Measurements from ENCODE around the gene MRM1.

The MRM1 gene

DNA sequence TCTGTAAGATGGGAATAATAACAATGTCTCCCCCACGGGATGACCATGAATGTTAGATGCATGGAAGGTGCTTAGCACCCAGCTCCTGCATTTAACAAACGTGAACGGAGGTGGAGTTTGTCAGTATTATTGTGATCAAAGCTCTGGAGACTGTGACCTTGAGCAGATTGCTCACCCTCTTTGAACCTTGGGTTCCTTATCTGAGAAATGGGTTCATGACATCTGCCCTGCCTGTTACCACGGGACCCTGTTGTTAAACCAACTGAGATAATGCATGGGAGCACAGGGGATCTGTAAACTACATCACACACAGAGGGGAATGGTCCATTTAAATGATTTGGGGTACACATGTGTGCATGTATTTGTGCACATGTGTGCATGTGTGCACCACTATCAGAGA lies 29.6 kb downstream of the MRM1 start:
- no peak for DNase-seq (ENCODE audit: low read depth, low spot score)

DNA sequence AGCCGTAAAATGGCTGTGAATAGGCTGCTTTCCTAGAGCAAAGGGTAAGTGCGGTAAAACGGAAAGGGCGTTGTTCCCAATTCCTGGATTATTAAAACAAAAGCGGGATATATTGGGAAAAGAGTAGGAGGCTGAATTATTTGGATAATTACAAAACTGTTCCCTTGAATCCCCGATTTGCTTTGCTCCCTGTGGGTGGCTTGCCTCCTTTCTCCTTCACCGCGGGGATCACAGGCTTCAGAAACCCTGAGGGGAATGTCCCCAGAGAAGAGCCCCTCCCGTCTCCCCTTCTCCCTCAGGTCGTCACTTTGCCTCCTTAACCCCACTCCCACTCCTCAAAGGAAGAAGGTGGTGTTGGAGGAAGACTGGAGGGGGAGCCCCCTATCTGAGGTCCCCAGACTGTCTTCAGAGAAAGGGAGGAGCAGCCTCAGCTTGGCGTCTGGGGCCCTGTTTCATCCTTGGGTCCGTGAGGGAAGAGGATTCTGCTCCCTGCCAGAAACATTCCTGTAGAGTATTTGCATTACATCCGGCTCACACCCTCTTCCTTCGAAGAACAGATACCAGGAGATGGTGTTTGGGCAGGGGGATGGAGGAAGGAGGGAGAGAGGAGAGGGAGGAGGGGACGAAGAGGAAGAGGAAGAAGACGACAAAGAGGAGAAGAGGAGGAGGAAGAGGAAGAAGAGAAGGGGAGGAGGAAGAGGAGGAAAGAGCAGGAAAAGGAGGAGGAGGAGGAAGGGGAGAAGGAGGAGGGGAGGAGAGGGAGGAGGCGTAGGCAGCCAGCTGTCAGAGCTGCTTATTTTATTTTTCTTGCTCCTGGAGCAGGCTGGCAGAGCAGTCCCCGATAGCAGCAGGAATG lies 31.8 kb downstream of the MRM1 start:
- DNase-seq (ENCODE audit: low read depth, low spot score), result no peak

DNA sequence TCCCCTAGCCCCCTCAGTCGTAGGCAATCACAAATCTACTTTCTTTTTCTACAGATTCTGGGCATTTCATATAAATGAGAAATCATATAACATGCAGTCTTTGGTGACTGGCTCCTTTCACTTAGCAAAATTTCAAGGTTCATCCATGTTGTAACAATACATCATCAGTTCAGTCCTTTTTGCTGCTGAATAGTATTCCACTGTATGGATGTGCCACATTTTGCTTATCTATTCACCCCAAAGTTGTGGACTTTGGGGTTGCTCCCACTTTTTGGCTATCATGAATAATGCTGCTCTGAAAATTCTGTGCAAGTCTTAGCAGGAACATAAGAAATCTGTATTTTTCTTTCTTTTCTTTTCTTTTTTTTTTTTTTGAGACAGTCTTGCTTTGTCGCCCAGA lies 39.0 kb downstream of the MRM1 start:
- DNase-seq (ENCODE audit: low read depth, low spot score), result no peak

DNA sequence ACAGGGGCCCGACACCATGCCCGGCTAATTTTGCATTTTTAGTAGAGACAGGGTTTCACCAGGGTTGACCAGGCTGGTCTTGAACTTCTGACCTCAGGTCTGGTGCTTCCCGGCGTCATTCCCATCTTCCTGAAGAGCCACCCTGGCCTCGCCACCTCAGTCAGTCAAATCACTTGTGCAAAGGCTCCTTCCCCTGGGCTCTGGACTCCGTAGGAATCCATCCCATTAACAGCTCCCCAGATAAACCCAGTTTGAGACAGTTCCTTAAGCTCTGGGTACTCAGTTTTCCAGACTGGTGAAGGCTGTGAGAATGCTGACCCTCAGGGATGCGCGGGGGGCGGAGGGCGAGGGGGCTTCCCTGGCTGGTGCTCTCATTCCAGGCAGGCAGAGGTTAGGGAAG lies 39.5 kb downstream of the MRM1 start:
- DNase-seq (ENCODE audit: low read depth, low spot score), result no peak

DNA sequence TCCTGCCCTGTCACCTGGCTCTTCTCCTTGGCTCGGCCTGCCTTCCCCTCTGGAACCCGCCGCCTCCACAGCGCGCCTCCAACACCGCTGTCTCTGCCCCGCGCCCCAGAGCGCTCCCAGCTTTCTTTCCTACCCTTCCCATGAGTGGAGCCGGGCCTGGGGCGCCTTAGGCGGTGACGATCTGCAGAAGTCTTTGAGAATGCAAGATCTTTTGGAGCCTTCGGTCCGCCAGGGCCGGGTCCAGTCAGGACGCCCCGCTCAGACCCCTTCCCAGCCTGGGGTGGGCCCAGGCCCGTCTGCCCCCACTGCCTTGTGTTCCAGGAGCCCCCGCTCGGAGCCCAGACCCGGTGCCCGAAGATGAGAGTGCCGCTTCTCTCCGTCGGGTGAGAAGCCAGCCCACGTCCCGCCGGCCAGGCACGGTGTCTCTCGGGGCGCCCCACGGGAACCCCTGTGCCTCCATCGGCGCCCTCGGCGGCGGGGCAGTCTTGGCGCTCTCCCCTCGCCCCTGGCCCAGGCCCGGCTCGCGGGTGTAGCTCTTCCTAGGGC lies 40.0 kb downstream of the MRM1 start:
- DNase-seq (ENCODE audit: low read depth, low spot score), result no peak

DNA sequence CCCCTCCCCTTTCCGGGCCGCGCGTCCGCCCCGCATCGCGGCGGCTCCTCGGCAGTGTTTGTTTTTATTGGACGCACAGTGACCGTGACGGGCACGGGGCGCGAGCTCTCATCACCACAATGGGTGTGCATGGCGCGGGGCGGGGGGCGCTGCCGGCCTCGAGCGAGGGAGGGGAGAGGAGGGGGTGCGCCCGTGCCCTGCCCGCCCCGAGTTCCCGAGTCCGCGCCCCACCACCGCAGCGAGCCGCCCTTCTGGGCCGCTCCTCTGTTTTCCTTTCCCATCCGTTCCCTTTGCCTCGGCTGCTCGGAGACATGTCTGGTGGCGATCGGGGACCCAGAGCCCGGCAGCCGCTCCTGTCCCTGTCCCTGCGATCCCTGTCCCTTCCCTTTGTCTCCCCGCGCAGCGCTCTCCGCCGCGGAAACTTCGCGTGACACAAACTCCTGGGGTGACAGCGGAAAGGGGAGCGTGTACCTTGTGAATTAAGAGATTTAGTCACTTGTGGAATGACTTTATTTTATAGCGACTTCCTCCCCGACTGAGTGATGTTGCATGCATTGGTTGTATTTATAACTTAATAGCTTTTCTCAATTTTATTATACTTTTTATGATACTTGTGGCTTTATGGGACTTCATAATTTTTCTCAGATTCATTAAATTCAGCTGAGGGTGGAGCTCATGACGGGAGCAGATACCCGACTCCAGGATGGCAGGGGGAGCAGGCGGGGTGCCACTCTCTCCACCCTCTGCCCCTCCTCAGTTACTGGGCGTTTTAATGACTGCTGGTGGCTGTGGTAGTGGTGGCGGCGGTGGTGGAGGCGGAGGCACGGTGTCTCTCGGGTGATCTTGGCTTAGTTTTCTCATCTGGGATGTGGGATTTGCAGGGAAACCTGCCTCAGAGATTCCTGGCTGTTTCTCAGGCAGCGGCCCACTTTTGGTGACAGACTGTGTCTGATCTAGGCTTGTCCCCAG lies 40.8 kb downstream of the MRM1 start:
- DNase-seq (ENCODE audit: low read depth, low spot score), result no peak

DNA sequence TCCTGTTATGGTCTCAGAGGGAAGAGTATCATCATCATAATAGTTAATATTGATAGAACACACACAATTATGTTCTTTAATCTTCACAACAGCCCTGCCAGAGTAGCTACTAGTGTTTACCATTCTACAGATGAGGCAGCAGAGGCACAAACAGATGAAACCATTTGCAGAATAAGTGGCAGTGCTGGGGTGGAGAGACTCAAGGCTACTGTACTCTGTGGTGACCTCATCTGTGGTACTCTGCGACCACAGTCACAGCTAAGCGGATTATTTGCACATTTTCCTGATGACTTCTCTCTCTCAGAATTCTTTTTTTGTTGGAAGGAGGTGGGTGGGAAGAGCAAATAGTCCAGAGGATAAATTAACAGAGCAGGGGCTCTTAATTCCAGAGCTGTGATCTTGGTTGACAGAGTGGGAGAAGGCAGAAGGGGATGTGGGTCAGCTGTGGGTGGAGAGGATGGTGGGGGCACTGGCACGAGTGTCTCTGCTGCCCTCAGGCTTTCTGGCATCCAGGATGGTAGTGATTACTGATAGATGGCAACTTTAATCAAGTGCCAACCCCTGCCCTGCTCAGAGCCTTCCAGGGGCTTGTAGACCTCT lies 41.8 kb downstream of the MRM1 start:
- DNase-seq (ENCODE audit: low read depth, low spot score), result no peak

DNA sequence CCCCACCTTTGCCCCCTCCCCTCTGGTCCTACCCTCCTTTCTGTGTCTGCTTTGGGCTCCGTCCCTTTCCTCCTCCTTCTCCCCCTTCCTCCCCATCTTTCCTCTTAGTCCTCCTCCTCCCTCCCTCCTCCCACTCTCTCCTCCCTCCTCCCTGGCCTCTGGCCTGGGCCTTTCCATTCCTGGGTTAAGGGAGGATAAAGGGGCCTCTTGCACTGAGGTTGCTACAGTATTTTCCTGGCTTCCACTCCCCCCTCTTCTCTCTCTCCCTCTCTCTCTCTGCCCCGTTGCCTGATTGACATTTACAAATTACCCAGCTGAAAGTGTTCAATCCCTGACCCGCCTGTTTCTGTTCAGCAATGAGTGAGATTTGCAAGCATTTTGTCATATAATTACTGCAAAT lies 44.0 kb downstream of the MRM1 start:
- no peak for DNase-seq (ENCODE audit: low read depth, low spot score)

DNA sequence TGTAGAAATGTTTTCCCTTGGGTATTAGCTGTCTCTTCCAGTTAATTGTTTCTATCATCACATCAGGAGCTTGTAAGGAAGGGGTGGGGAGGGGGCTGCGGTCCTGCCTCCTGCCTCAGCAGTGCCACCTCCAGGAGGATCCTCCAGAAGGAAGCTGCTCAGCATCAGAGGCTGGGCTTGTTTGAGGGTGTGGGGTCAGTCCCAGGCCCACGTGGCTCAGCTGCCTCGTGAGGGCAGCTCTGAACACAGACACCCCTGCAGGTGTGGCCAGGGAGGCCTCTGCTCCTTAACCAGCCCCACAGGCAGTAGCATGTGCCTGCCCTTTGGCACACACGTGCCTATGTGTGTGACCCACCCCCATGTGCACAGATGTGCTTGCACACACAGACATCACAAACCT lies 46.3 kb downstream of the MRM1 start:
- no peak for DNase-seq (ENCODE audit: low read depth, low spot score)

DNA sequence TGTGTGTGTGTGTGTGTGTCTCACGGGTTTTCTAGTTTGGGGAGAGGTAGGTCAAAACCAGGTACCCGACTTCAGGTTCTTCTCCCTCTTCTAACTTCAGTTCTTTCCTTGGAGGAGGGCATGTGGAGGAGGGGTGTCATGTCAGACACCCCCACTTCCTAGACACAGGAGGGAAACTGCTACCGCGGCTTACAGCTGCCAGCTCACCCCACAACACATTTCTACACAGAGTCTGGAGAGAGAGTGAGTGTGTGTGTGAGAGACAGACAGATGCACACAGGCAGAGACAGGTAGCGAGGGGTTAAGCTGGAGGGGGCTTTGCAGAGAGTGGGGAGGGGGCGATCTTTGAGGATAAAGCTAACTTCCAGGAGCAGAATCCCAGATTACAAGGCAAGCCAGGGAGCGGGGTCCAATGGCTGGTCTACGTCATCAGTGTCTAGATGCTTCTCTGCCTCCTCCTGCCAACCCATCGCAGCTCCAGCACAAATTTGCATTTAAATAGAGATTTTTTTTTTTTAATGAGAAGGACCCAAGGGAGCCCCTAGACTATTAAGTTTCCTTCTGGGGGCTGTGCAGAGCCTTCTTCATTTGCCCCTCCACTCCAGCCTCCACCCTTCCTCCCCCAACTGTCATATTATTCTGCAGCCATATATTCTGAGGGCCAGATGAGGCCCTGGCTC lies 48.9 kb downstream of the MRM1 start:
- DNase-seq (ENCODE audit: low read depth, low spot score), result no peak

DNA sequence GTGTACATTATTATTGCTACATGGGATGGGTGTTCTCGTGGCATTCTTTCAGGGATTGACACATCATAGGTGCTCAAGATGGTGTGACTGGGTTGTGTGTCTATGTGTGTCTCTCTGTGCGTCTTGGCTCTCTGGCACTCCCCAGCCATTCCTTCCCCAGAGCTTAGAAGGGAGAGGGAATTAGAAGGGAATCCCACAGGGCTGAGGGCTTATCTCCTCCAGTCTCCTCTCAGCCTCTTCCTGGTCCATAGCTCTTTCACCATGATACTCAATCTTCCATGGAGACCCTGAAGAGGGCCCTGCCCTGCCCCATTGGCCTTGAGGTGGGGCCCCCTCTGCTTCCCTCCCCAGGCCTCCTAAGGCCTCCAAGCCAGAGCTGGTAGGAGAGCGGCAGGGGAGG lies 52.0 kb downstream of the MRM1 start:
- no peak for DNase-seq (ENCODE audit: low read depth, low spot score)

DNA sequence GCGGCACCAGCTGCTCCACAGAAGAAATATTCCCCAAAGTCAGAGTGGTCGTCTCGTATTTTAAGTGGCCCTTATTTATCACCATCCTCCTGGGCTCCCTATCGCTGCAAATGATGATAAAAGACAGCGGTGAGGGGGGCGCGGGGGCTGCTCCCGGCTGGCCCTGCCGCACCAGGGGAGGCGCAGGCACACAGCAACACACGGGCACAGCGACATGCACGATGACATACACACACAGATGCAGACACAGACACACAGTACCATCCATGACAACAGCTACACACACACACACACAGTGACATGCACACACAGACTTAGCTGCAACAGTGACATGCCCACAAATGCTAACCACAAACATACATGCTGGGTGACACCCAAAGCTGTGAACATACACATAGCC lies 52.5 kb downstream of the MRM1 start:
- no peak for DNase-seq (ENCODE audit: low read depth, low spot score)

DNA sequence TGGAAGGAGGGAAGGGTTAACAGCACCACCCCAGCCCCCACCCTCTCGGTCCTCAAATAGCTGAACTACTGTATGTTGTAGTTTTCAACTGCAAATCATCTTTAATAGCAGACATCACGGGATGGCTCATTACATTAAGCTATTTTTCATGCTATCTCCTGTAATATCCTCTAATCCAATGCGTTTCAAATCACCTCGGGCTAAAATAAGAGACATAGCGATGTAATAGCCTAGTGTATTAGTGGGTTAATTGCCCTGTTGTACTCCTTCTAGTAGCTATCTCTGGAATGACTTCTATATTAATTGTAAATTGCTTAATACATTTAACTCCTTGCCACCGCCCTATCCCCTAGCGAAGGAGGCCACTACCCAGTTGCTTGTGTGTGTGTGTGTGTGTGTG lies 54.3 kb downstream of the MRM1 start:
- no peak for DNase-seq (ENCODE audit: low read depth, low spot score)

DNA sequence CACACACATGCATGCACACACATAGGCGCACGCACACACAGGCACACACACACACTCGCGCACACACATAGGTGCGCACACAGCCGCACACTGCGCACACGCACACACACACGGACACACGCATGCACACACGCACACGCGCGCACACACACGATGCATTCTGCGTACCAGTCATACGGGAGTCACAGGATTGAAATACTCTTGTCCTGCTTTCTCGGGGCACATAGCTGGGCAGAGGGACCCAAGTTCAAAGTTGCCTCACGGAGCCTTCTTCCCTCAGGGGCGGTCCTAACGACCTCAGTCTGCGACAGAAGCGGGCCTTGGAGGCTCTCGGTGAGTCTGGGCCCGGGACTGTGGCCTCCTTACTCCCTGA lies 56.0 kb downstream of the MRM1 start:
- DNase-seq (ENCODE audit: low read depth, low spot score), result no peak

DNA sequence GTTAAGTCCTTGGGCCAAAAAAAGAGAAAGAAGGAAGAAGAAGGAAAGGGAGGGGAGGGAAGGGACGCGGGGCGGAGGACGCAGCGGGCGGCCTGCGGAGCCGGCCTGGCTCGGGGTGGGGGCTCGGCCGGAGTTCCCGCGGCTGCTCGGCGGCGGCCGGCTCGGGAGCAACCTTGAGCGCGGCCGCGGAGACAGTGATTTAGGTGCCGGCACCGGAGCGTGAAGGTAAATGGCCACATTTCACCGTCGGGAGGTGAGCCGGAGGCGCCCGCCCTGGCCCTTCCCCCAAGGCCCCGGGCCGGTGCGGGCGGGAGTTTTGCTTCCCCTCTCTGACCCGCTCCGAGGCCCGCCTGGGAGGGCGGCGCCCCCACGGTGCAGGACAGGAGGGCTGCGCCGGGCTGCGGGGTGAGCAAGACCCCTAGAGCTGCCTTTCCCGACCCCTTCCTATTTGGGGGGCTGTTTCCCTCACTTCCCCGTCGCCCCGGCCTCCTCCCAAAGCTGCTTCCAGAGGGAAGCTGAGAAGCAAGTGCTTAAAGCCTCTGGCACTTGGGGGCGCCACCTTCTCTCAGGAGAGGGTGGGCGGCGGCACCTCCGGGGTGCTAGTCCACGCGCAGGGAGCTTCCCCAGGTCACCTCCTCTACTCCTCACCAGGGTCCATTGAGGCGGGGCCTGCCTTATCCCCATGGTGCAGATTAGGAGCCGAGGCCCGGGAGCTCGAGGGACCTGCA lies 56.5 kb downstream of the MRM1 start:
- DNase-seq (ENCODE audit: low read depth, low spot score), result no peak

All from iPS DF 19.7 (cell line).